Common myeloid progenitor, CD34-positive (primary cell): Measurements from ENCODE around the gene PPDPF.

Experiments used
- CTCF ChIA-PET: fragments of 350-600 bp; sonication (Branson Sonifier 250); formaldehyde crosslinking; loops from one replicate; lab custom pipeline; 2021; ENCODE audit warnings: antibody characterized with exemption; lab: Charles Lee
- POLR2A ChIA-PET: fragments of 350-600 bp; sonication (Branson Sonifier 250); formaldehyde crosslinking; loops from one replicate; lab custom pipeline; 2021; ENCODE audit warnings: antibody characterized with exemption; lab: Charles Lee
- DNase-seq, 3 donors: peaks; one replicate each; pipeline versions ENCODE4 v3.0.0 to v3.0.0-alpha.2; 2013
- H3K27ac ChIP-seq, 2 experiments: 1 replicate in 1 of 2; 2 replicates in 1 of 2; pipeline ENCODE4 v1.7.0; 2013; ENCODE audit warnings: inconsistent platforms in 2 of 2, low read length in 2 of 2, mild to moderate bottlenecking in 2 of 2, low read depth in 1 of 2, moderate library complexity in 1 of 2; ENCODE audit not compliant: severe bottlenecking in 2 of 2, insufficient read depth in 1 of 2, poor library complexity in 1 of 2
- H3K27me3 ChIP-seq, 5 experiments: replicated peaks in 2 of 5; 1 replicate in 3 of 5; 2 replicates in 2 of 5; pipeline versions ENCODE4 v1.6.1 to v1.7.0; 2013; ENCODE audit warnings: low read length in 4 of 5, mild to moderate bottlenecking in 2 of 5, moderate library complexity in 2 of 5, inconsistent platforms in 1 of 5; ENCODE audit not compliant: insufficient read depth in 5 of 5, control insufficient read depth in 4 of 5
- H3K36me3 ChIP-seq, 4 experiments: 1 replicate in 2 of 4; 2 replicates in 2 of 4; pipeline versions ENCODE4 v1.6.1 to v1.7.0; 2013; ENCODE audit warnings: low read length in 3 of 4, control low read depth in 1 of 4, mild to moderate bottlenecking in 1 of 4; ENCODE audit not compliant: control insufficient read depth in 4 of 4, insufficient read depth in 4 of 4
- H3K4me1 ChIP-seq, 4 experiments: 1 replicate in 3 of 4; 2 replicates in 1 of 4; pipeline versions ENCODE4 v1.6.1 to v1.7.1; 2013; ENCODE audit warnings: low read length in 3 of 4, mild to moderate bottlenecking in 3 of 4, control low read depth in 1 of 4, inconsistent platforms in 1 of 4, moderate library complexity in 1 of 4; ENCODE audit not compliant: control insufficient read depth in 4 of 4, insufficient read depth in 4 of 4; ENCODE audit errors: control extremely low read depth in 1 of 4
- H3K4me3 ChIP-seq, 7 experiments: 1 replicate in 4 of 7; 2 replicates in 3 of 7; pipeline versions ENCODE4 v1.5.1 to v1.7.0; 2013; ENCODE audit warnings: mild to moderate bottlenecking in 7 of 7, low read length in 6 of 7, moderate library complexity in 6 of 7, inconsistent platforms in 2 of 7, low read depth in 2 of 7, control low read depth in 1 of 7; ENCODE audit not compliant: insufficient read depth in 4 of 7, control insufficient read depth in 1 of 7; ENCODE audit errors: extremely low read depth in 1 of 7
- H3K9me3 ChIP-seq, 5 experiments: 1 replicate in 4 of 5; 2 replicates in 1 of 5; pipeline versions ENCODE4 v1.6.1 to v1.7.1; 2013; ENCODE audit warnings: low read length in 4 of 5, mild to moderate bottlenecking in 2 of 5, inconsistent platforms in 1 of 5, low read depth in 1 of 5, moderate library complexity in 1 of 5; ENCODE audit not compliant: control insufficient read depth in 4 of 5, insufficient read depth in 2 of 5; ENCODE audit errors: control extremely low read depth in 1 of 5
- WGBS: methylation state at CpG from one replicate; pipeline ENCODE4 v1.1.5; 2013; ENCODE audit not compliant: insufficient coverage; 5-methylcytosine and 5-hydroxymethylcytosine counted together

PPDPF gene

DNA sequence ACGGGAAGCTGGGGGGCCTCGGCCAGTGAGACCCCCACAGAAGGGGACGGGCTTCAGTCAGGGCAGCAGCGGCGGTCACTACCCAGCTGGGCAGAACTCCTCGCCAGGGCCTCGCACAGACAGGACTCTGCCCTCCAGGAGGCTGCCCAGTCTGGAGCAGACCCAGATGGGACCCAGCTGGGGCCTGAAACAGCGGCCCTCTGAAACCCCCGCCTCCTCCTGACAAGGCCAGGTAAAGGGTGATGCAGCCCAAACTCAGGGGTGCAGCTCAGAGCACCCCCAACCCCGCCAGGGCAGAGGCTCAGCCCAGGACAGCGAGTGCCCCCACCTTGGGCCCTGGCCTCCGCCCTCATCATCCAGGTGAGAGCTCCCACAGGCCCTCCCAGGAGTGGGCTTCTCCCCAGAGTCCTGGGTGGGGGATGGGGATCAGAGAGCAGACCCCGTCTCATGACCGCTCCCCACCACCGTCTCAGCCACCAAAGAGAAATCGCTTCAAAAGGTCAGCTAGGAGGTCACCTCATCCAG lies 23.9 kb upstream of the PPDPF start:
- no peak for DNase-seq
- ChIA-PET CTCF (interaction anchor here (0.6 to 3.1 kb wide), 19 partner anchors 9 to 353 kb away, joined by 3 to 16 read pairs (median 5); partner anchors contain the start of genes KCNQ2, PPDPF and PTK6), POLR2A (interaction anchor here (0.8 to 1.4 kb wide), 2 partner anchors 12 to 24 kb away, joined by 3 to 7 read pairs; partner anchors contain the start of gene PPDPF)
- Histone ChIP-seq H3K27me3 (peaks cover 0 to 65% (median 11%) of the 10 kb centered on the region in 5 experiments), H3K36me3 (no peaks in the 10 kb centered on the region), H3K9me3 (no peaks in the 10 kb centered on the region), H3K4me1 (peaks cover 0 to 16% (median 11%) of the 10 kb centered on the region in 4 experiments), H3K27ac (no peak overlapping the region), H3K4me3 (peak overlapping the region in 3 of 7 experiments; percentile 31 to 63 (median 56))
- 70% methylated on average over 9 of the region's 16 CpGs for WGBS

DNA sequence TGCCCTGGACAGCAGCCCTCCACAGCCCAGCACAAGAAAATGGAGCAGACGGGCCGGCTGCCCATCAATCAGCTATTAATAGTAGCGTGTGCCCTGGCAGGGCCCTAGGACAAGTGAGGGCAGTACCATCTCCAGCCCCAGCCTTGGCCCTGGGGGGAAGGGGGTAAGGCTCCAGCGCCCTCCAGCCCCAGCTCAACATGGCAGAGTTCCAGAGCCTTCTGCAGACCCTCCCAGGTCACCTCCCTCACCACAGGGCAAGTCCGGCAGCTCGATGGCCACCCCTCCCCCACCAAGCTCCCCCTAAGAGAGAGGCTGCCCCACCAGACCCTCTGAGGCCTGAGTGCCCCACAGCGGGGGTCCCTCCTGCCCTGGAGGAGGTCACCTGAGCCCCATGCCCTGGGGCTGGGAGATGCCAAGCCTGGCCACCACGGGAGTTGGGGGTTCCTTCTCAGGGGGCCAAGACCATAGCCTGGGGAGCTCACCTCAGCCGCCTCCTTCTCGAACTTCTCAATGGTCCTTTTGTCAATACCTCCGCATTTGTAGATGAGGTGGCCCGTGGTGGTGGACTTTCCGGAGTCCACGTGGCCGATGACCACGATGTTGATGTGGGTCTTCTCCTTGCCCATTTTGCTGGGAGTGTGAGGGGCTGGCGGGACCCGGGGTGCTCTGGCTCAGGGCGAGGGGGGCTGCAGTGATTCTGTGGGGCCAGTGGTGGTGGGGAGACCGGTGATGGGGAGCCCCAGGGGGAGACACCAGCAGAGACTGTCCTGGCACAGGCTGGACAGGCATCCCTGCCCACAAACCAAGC lies 23.2 kb upstream of the PPDPF start:
- DNase-seq = no peak
- no peak overlapping the region for H3K4me3 ChIP-seq
- CTCF ChIA-PET = interaction anchor here (0.9 to 3.1 kb wide), 16 partner anchors 8 to 108 kb away, joined by 3 to 16 read pairs (median 8); partner anchors contain the start of genes KCNQ2, PPDPF and PTK6
- no peaks in the 10 kb centered on the region for H3K9me3 ChIP-seq
- H3K36me3 ChIP-seq = no peaks in the 10 kb centered on the region
- H3K4me1 ChIP-seq = peaks cover 0 to 16% (median 11%) of the 10 kb centered on the region in 4 experiments
- H3K27ac ChIP-seq = no peak overlapping the region
- POLR2A ChIA-PET = interaction anchor here (1.4 kb wide), 1 partner anchor 23 kb away, joined by 7 read pairs; the partner anchor contains the start of gene PPDPF
- 85% methylated on average over 14 of the region's 20 CpGs for WGBS
- H3K27me3 ChIP-seq = peaks cover 0 to 69% (median 11%) of the 10 kb centered on the region in 5 experiments

DNA sequence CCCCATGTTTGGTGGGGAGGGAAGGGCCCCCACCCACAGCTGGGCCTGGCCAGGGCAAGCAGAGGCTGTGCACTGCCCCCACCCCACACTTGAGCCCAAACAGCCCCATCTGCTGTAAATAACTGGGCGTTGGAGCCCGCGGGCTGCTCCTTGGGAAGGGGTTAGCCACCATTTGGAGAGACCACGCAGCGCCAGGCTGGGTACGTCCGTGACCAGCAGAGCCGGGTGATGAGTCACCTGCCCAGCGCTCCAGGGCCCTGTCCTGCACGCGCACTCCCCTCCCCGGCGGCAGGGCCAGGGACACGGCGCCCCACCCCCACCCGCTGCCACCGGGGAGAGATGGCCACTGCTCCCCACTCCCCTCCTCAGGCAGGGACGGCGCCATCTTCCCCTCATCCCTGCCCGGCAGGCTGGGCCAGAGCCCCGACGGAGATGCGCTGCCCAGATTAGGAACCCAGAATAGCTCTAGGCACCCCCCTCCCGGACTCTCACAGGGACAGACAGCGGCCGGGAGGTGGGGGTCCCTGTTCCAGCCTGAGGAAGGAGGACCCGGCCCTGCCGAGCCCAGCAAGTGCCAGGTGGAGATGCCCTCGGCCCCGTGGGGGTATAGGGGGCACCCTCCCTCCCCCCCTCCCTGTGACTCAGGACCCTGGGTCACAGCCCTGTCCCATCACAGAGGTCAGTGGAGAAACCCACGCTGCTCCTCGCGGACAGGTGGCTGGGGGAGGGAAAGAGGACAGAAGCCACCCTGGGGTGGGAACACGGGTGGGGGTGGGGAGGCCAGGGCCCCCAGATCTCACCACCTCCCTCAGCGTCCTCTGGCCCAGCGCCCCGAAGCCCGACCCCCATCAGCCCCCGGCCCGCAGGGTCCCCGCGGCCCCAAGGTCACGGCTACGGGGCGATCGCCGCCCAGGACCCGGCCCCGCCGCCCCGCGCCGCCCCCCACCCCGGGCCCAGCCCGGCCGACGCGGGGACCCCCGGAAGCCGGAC lies 22.3 kb upstream of the PPDPF start:
- POLR2A ChIA-PET = no interaction called here
- peaks cover 0 to 16% (median 11%) of the 10 kb centered on the region in 4 experiments for H3K4me1 ChIP-seq
- CTCF ChIA-PET = interaction anchor here (1.1 to 3.1 kb wide), 6 partner anchors 11 to 109 kb away, joined by 3 to 16 read pairs (median 12); partner anchors contain the start of genes PPDPF and PTK6
- H3K27ac ChIP-seq = no peak overlapping the region
- H3K27me3 ChIP-seq = peaks cover 0 to 69% (median 11%) of the 10 kb centered on the region in 5 experiments
- peak; percentile 20 to 53 (median 51) for DNase-seq
- H3K4me3 ChIP-seq = peak overlapping the region in 2 of 7 experiments; percentile 6 to 11
- H3K36me3 ChIP-seq = no peaks in the 10 kb centered on the region
- H3K9me3 ChIP-seq = no peaks in the 10 kb centered on the region
- WGBS = 6% methylated on average over 39 of the region's 60 CpGs

DNA sequence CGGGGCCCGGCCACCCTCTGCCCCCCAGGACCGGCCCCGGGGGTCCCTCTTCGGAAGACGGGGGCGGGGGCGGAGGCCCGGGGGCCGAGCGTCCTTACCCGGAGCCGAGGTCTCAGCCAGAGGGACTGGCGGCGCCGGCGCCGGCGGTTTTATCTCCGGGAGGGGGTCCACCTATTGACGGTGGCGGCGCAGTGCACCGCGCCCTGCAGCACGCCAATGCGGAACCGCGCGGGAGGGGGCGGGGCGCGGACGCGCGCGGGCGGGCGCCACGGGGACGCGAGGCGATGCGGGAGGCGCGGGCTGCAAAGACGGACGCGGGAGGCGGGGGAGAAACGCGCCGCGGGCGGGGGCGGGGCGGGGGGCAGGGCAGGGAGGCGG lies 21.6 kb upstream of the PPDPF start, which contains the start of gene EEF1A2:
EEF1A2 (minus strand) TSS at position 124 of the 378 bp plus-strand sequence. CDS start 1,320 bp downstream, outside the sequence.
- ChIA-PET CTCF (no interaction called here), POLR2A (no interaction called here)
- Histone ChIP-seq H3K4me1 (peaks cover 0 to 16% (median 11%) of the 10 kb centered on the region in 4 experiments), H3K27ac (no peak within 1 kb of the TSS), H3K36me3 (no peaks in the 10 kb centered on the region), H3K27me3 (peaks cover 0 to 72% (median 13%) of the 10 kb centered on the region in 5 experiments), H3K4me3 (peak within 1 kb of the TSS in 4 of 7 experiments; percentile 11 to 48 (median 26)), H3K9me3 (peaks cover 0 to 2% (median 0%) of the 10 kb centered on the region in 5 experiments)
- peak; percentile 53 to 69 (median 66) for DNase-seq
- WGBS = under 1% methylated on average over 23 of the region's 58 CpGs

DNA sequence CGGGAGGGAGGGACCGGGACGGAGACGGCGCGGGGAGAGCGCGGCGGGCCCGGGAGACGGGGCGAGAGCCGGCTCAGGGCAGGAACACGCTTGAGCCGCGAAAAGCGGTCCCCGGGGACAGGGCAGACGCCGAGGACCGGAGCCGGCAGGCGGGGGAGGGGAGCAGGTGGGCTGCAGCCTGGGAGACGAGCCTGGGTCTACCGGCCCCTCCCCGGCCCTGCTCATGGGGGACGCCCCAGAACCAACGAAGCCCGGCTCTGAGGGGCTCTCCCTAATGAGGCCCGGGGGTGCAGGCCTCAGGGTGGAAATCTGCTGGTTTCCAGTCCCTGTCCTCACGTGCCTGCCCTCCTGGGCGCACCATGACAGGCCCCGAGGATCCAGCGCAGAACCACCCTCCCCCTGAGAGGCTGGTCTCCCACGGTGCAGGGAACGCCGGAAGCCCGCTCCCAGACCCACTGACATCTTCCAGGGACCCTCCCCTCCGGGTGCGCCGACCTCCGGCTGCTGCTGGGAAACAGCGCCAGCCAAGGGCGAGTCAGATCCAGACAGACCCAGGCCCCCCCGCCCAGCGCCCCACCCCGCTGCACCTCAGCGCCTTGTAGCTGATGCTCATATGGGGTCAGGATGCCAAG lies 21.1 kb upstream of the PPDPF start:
- WGBS = 14% methylated on average over 45 of the region's 48 CpGs
- H3K27ac ChIP-seq = no peak overlapping the region
- peaks cover 0 to 74% (median 13%) of the 10 kb centered on the region in 5 experiments for H3K27me3 ChIP-seq
- ChIA-PET POLR2A (no interaction called here), CTCF (no interaction called here)
- no peak for DNase-seq
- peak overlapping the region in 2 of 7 experiments; percentile 23 to 48 for H3K4me3 ChIP-seq
- H3K36me3 ChIP-seq = no peaks in the 10 kb centered on the region
- H3K9me3 ChIP-seq = peaks cover 0 to 7% (median 0%) of the 10 kb centered on the region in 5 experiments
- peaks cover 0 to 16% (median 11%) of the 10 kb centered on the region in 4 experiments for H3K4me1 ChIP-seq
